HG03135 (cell line): ENCODE data around the gene UGT1A10.

Experiments
- ATAC-seq: cut with Tn5 transposase; IDR thresholded peaks from one replicate; pipeline ENCODE4 v1.9.1; 2021; ENCODE audit warnings: mild to moderate bottlenecking, moderate library complexity; ENCODE audit not compliant: unreplicated experiment

Gene UGT1A10

DNA sequence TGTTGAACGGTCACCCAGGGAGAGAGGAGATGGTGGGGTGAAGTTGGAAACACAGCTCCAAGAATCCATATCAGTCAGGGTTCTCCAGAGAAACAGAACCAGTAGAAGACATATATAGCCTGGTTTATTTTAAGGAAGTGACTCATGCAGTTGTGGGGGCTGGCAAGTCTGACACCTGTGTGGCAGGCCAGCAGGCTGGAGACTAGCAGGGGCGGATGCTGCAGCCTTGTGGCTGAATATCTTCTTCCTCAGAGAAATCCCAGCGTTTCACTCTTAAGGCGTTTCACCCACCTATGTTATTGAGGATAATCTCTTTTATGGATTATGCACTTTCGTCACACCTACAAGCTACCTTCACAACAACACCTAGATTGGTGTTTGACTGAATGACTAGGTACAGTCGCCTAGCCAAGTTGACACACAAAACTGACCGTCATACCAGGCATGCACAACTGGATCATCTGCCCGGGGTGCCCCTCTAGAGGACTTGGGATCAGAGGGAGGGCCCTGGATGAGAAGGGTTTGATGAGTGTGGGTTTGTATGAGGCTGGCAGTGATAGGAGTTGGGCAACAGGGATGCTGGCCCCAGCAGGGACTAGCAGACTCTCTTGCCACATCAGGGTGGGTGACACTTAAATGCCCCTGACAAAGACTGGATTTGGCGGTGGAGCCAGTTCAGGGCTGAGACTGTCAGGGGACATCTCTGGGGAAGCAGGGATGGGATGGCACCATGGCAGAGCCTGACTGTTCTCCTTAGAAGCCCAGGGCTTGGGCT lies 165.3 kb downstream of the UGT1A10 start:
- no peak for ATAC-seq

DNA sequence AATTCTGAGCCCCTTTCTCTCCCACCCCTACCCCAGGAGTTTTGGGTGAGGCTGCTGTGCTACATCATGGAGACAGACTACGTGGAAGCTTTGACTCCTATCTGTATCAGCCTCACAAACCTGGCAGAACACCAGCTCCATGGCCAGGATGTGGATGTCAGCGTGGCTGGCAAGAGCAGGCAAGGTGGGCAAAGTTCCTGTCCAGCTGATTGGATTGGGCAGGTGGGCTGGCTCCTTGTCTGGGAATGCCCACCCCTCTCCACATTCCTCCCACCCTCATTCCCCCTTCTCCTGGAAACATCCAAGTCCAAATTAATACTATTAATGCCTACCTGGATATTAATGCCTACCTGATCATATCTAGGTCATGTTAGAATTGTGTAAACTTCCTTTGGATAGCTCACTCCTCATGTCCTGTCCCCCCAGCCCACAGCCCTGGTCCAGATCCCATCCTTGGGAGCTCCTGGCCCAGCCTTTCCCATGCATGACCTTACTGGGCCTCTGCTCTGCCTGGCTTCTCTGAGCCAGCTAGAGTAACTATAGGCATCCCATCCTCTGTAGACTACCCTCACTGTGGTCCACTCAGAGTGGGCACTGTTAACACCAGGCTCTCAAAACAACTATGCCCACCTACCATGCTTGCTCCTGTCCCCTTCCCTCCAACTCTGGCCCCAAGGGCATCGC lies 166.0 kb downstream of the UGT1A10 start:
- ATAC-seq: no peak

DNA sequence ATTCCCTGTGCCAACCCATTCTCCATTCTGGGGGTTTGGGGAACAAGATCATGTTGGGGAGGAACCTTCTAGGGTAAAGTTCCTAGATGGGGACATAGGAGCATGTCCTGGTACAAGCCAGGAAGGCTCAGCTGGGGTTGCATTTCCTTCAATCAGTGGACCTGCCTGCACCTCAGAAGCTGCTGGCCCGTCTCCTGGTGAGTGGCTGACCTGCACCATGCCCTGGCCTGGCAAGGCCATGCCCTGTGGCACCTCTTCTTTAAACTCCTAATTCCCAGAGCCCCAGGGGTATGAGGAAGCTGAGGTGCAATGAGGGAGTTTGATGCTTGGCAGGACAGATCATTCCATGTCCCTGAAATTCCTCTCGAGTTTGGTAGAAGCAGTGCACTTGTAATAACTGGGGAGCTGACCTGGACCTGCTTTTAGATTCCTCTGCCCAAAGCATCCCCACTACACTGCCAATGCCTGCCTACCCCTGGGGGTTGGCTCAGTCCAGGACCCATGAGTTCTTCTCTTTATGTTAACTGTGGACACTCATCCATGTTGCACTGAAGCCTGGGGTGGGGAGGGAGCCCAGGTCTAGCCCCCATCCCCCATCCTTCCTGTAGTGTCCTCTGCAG lies 167.2 kb downstream of the UGT1A10 start:
- ATAC-seq: no peak

DNA sequence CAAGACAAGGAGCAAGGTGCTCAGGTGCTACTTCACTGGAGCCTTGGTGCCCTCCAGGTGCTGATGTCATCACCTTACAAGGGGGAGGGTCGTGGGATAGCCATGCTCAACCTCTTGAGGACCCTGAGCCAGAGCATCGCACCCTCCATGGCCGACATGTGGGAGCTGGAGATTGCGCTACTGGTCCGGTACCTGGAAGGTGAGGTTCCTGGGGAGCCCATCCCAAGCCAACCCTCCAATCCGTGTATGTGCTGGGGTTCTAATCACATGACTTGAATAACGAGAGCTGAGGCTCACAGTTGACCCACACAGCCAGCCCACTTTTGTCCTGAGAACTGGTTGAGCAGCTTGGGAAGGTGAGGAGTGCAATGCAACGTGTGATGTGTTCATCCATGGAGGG lies 167.7 kb downstream of the UGT1A10 start:
- no peak for ATAC-seq

DNA sequence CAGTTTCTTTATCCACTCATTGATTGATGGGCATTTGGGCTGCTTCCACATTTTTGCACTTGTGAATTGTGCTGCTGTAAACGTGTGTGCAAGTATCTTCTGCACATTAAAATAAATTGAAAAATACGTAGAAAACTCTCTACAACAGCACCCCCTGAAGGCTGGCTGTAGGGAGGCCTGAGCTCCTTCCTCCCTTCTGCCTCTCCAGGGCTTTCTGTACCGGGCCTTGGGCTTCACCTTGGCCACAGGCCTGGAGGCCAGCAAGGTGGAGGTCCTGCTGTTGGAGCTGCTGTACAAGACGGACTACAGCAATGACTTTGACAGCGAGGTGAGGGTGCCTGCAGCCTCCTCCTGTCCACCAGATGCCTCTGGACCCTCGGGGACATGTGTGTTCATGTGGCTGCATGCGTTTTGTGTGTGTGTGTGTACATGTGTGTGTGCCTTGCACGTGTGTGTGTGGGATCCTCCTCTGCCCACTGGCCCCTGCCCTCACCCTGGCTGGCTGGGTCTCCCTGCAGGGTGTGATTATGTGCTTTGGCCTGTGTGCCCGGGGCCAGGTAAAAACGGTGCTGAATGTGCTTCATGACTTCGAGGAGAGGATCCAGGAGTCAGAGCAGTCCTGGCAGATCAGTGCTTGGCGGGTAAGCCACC lies 171.1 kb downstream of the UGT1A10 start:
- ATAC-seq: no peak

DNA sequence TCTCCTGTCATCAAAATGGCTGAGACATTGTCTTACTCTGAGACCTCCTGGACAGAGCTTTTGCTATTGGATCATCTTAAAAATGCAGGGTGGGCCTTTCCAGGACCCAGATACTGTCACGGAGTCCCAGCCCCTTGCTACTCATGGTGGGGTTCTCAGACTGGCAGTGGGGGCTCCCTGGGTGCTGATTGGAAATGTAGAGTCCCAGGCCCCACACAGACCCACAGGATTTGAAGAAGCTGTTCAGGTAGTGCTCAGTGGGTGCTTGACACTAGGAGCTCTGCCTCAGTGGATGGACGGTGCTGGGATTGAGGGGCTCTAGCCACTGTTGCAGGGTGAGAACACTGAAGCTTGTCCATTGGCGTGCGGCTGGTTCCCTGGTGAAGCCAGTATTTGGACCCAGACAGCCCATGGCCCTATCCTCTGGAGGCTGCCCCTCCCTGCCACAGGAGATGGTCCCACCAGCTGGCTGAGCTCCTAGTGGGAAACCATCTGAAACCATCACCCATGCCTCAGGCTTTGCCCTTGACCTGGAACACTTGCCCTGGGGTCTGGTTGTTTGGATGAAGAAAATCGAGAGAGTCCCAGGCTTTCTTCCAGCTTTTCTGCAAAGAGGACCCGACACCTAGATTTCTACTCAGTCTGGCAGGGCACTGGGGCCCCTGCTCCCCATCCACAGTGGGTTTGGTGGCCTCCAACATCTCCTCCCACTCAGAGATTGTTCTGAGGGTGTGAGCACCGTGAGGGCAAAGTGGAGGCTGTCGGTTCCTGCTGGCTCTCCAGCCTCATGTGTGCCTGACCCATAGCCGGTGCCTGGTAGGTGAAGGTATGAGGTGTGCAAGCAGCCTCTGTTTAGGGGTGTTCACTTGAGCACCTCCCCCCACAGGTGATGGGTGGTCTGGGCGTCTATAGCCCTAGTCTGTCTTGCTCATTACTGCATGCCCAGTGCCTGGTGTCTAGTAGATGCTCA lies 172.0 kb downstream of the UGT1A10 start:
- ATAC-seq: no peak

DNA sequence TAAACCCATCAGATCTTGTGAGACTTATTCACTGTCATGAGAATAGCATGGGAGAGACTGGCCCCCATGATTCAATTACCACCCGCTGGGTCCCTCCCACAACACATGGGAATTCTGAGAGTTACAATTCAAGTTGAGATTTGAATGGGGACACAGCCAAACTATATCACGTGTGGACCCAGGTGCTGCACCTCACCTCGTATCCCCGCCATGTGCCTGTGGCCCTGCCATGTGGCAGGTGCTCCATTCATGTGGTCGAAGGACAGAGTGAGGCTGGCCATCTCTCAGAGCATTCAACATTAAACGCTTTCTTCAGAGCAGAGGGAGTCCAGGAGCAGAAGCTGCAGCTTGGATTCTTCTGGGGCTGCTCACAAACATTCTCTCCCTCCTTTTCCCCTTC lies 174.1 kb downstream of the UGT1A10 start:
- no peak for ATAC-seq

DNA sequence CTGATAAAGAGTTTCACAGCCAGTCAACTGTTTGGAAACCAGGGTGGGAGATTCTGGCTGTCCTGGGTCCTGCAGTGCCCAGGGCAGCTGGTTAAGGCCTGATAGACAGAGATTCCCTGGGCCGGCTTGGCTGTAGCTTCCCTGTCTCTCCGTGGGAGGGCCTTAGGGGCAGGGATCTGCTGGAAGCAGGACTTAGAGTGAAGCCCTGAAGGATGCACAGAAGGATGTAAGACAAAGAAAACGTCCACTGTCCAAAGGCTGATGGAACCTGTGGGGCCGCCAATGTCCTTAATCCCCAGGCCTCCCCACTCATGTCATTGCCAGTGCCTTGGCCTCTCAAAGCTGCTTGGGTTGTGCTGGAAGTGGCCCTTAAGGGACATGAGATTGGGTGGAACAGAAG lies 174.8 kb downstream of the UGT1A10 start:
- no peak for ATAC-seq

DNA sequence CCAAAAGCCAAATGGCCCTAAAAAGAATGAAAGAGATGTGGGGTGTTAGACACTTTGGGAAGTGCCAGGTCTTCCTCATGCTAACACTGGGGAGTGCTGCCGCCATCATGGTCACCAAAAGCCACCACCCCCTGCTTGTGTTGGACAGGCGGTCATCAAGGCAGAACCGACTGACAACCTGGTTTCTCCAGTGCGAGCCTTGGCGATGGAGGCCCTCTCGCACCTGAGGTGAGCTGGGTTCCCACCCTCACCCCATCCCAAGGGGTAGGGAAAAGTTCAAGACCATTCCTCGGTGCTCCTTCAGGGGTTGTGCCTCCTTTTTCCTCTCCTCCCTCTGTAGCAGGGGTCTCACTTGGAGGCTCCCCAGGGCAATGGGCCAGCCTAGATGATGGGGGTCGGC lies 175.5 kb downstream of the UGT1A10 start:
- ATAC-seq: no peak

DNA sequence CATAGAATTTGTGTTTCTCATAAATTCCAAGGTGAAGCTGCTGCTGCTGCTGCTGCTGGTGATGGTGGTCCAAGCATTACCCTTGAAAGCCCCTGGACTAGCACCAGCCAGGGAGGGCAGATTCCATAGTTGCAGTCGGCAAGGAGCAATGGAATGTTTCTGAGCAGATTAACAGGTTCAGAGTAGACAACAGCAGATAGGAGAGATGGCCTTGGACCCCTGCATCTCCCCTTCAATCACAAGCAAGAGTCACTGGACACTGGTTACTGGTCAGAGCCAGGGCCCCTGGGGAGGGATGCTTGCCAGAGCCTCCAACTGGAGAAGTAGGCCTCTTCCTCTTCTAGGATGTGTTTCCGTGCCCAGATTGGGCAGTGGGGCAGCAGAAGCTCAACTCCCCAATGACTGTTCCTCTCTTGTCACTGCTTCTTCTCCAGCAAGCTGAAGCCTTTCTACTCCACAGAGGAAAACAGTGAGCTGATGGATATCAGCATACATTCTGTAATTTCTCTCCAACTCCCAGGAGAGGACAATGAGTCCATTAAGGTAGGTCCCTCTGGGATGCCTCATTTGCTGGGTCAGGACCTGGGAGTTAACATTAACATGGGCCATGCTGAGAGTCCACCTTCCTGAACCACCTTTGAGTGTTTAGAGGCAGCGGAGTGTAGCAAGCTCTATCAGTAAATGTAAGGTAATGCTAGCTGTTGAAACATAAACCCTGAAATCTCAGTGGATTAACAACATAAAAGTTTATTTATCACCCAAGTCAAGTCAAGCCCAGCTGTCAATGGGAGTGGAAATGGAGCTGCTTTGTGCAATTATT lies 177.2 kb downstream of the UGT1A10 start:
- no peak for ATAC-seq

DNA sequence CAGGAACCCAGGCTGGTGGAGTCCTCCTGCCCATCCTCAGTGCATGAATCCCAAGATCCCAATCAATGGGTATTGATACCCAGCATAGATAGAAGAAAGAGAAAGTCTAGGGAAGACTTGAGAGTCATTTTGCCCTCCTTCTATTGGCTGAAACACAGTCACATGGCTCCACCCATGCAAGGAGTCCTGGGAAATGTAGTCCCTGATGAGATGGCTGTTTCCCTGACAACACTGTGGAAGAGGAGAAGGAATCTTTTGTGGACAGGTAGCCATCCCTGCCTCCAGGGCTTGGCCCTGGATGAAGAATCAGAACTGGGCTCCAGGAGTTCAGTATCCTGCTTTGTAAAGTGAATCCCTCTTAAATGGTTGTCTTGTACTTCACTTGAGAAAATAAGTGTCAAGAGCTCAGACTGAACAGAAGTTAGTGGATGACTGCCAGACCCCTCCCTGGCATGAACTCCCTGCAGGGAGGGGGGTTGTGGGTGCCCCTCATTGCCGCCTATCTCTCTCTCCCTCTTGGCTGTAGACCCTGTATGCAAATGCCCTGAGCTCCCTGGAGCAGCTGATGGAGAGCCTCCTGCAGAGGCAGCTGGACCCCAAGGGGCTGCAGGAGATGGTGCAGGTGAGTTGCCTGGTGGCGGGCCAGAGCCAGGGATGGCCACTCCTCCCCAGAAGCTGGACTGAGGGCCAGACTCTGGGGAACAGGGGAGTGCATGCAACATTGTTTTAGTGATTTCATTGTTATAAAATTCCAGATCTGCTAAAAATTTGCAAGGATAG lies 178.0 kb downstream of the UGT1A10 start:
- no peak for ATAC-seq

DNA sequence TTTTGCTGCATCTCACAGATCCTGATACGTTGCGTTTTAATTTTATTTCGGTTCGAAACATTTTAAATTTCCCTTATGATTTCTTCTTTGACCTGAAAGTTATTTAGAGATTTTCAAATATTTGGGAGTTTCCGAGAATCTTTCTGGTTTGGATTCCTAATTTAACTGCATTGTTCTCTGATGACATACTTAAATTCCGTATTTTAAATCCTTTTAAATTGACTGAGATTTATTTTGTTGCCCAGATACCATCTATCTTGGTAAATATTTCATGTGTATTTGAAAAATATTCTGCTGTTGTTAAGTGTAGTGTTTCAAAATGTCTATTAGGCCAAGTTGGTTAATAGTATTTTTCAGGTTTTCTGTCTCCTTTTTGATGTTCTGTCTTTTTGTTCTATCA lies 179.6 kb downstream of the UGT1A10 start:
- no peak for ATAC-seq

DNA sequence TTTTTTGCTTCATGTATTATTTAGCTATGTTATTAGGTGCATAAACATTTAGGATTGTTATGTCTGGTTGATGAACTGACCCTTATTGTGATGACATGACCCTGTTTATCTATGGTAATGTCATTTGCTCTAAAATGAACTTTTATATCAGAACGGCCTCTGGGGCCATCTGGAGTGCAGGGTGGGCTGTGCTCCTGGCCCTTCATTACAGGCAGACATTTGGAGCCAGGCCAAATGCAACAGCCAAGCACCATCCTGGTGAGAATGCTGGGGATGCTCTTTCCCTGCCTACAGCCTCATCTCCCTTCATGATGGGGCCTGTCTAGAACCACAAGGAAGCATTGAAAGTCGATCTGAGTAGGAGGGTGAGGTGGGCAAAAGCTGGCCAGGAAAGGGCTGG lies 180.1 kb downstream of the UGT1A10 start:
- no peak for ATAC-seq

DNA sequence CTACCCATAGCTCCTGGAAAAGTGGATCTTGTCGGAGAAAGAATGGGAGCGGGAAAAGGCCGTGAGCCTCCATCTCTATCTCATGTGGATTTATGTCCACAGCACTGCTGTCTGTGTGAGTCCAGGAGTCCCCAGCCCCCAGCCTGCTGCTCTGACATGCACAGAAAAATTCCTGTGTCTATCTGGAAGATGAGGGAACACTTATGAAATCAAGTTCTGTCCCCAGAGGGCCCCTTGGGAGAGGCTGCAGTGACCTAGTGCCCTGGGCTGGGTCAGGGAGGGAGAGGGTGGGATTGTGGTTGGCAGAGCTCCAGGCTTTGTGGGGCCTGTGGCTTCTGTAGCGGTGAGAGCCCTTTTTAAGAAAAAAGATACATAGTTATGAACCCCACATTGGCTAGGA lies 180.5 kb downstream of the UGT1A10 start:
- no peak for ATAC-seq

DNA sequence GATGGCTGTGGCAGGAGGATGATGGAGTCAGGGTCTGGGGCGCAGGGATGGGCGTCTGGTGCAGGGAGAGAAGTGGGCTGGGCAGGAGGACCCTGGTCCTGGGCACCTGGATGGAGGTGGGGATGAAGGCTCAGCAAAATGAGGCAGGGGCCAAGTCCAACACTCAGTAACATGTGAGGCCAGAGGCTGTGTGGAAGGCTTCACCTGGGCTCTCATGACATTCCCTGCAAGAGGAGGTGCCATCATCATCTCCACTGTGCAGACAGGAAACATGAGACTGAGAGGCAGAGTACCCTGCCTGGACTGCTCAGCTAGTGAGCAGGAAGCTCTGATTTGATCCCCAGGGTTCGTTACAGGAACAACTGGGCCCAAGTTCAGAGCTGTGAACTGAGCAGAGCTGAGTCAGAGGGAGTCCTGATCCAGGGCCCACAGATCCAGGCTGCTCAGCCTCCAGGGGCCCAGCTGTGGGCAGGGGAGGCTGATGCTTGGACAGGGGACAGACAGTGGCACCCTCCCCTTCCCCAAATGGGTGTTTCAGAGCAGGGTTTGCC lies 181.2 kb downstream of the UGT1A10 start:
- no peak for ATAC-seq

DNA sequence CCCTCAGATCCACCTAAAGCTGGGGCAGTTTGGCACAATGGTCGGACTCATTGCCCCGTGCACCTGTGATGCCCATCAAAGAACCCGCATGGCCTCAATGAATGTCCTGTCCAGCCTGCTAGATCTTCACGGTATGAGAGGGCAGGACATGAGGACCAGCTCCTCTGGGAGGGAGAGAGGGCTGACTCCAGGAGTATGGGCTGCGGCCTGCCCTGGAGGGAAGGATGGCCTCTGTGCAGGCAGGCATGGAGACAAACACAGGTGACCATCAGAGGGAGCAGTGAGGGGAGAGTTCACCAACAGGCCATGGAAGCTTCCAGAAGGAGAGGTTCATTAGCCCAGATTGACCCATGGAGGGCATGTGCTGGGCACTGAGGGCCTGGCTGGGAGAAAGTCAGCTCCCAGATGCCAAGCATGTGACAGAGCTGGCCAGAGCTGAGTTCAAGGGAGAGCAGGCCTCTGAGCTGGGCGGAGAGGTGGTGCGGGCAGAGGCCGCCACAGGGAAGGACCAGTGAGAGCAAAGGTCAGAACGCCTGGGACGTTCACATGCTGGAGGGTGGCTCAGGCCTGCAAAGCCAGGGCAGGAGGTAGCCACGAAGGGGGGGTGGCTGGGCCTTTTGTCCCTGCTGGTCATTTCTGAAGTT lies 181.9 kb downstream of the UGT1A10 start:
- ATAC-seq: no peak

DNA sequence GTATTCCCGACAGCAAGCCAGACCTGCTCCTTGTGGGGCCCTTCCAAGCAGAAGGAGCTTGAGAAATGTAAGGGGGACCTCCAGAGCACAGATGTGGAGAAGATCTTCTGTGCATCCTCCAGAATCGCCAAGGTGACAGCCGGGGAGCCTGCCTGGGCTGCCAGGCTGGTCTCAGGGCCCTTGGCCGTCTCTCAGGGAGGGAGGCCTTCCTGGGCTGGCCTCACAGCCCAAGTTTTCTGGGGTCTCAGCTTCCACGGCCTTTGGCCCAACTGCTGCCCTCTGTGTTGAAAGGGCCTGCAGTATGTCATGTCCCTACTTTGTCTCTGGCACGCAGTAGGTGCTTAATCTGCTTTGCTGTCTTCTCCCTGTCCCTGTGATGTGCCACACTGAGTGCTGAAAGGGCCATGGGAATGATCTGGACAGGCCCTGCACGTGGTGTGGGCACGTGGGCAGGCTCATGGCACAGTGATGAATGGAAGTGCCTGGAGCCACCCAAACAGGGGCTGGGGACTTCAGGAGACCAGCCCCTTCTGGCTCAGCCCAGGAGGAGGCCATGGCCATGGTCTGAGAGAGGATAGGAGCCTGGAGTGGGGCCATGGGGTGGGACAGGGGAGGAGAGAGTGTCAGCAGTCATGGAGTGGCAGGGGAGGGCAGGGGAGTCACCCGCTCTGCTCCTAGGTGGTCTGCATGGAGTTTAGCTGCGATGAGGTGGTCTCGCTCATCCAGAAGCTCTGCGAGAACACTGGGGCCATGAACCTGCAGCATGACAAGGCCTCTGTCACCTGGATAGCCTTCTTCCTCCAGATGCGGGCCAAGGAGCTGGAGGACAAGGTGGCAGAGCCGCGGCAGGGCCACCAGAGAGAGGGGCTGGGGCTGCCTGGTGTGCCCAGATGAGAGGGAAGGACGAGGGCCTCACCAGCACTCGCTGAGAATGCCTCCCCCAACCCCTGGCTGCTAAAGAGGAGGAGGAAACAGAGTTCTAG lies 182.7 kb downstream of the UGT1A10 start:
- no peak for ATAC-seq
